Amniotic epithelial cell (primary cell): Measurements from ENCODE around the gene FAM53A.
"Not testable (repeated sequence)": the region's sequence is repeated elsewhere in the genome, so short reads cannot be mapped to it uniquely, and the experiment has no call there.

Source experiments
- DNase-seq: peaks from one replicate; pipeline ENCODE4 v3.0.0-alpha.2; 2010; ENCODE audit warnings: low read depth

The FAM53A gene

GRCh38 chr4:1607436-1608195, 76.5 kb downstream of the FAM53A start:
- not testable (repeated sequence) for DNase-seq

GRCh38 chr4:1604706-1605205, 79.4 kb downstream of the FAM53A start:
- no peak for DNase-seq

- DNase-seq, result no peak
Measured at GRCh38 chr4:1604181-1604705, 79.9 kb downstream of the FAM53A start.

DNA sequence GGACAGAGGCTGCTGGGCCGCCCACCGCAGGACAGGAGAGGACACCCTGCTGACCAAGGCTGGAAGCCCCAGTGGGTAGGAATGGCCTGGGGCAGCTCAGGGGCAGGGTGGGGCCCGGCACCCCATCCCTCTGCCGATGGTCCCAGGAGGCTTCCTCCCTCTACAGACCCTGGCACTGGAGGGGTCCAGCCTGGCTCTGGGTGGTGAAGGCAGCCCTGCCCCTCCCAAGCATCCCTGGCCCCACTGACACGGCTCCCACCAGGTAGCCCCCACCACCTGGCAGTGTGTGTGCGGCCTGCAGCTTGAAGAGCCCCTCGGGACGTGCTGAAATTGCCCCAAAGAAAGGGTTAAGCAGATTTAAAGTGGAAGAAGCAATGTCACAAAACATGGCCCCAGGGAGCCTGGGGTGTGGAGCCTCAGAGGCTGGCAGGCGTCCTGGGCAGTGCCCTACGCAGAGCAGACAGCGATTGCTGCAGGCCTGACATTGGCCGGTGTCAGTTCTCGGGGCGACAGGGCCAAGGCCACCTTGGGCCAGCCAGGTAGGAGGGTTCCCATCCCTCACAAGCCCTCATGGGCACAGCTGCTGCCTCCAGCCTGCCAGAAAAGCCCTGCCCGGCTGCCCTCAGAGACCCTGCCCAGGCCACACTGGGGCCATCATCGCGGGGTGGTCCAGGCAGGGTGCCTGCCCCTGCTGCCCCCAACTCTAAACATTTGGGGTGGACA, 80.5 kb downstream of the FAM53A start:
- DNase-seq, result no peak

- DNase-seq, result no peak
Measured at GRCh38 chr4:1602655-1603412, 81.3 kb downstream of the FAM53A start.

DNA sequence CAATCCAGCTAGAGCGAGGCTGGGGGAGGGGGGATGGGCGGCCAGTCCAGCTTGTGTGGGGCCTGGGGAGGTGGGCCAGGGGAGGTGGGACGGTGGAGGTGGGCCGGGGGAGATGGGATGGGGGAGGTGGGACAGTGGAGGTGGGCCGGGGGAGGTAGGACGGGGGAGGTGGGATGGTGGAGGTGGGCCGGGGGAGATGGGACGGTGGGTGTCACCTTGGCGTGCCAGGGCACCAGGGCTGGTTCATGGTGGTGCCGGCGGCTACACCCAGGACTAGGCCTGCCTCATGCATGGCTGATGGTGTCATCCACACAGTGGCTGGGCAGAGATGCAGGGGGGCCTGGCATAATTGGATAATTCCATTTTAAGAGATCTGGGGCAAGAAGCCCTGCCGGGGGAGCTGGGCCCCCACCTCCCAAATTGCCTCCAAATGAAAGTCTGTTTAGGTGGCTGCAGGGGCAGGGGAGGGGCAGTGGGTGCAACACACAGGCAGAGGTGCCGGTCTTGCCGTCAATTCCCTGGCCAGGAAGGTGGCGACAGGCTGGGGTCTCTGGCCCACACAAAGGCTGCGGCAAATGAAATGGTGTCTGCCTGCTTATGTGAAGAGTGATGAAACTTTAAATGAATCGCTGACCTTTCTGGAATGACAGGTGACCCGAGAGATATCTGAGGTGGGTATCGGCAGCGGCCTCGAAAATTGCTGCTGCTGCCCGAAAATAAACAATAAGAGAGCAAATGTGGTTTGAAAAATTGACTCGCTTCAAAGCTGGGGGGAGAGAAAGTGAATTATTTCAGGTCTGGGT, 82.1 kb downstream of the FAM53A start:
- no peak for DNase-seq

GRCh38 chr4:1601533-1601835, 82.6 kb downstream of the FAM53A start:
- no peak for DNase-seq

DNA sequence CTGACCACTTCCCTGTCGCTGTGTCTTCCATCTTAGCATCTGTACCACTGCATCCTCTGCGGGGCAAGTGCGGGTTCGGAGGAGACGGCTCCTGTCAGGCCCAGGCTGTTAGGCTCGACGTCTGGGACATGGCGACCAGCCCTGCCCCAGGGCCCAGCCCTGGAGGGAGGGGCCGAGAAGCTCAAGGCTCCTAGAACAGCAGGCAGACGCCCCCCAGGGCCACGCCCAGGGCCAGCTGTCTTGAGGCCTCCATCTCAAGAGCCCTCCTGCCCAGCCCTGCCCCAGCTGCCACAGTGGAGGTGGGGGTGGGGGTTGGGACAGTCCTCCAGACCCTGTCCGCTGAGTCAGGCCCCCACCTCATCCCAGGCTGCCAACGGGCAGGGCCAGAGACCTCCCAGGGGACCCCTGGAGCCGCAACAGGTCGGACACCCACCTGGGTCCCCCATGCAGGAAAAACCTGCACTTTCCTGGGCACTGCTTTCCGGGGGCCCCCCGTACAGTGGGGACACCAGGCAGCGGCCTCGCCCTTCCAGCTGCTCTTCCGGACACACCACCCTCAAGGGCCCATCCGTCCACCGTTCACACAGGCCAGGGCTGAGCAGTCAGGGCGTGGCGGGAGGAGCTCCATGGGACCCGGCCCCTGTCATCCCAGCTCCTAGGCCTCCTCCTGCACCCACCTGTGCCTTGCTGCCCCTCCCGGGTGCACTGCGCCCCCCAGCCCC, 83.1 kb downstream of the FAM53A start:
- no peak for DNase-seq

GRCh38 chr4:1600211-1600780, 83.8 kb downstream of the FAM53A start:
- DNase-seq, result no peak

DNA sequence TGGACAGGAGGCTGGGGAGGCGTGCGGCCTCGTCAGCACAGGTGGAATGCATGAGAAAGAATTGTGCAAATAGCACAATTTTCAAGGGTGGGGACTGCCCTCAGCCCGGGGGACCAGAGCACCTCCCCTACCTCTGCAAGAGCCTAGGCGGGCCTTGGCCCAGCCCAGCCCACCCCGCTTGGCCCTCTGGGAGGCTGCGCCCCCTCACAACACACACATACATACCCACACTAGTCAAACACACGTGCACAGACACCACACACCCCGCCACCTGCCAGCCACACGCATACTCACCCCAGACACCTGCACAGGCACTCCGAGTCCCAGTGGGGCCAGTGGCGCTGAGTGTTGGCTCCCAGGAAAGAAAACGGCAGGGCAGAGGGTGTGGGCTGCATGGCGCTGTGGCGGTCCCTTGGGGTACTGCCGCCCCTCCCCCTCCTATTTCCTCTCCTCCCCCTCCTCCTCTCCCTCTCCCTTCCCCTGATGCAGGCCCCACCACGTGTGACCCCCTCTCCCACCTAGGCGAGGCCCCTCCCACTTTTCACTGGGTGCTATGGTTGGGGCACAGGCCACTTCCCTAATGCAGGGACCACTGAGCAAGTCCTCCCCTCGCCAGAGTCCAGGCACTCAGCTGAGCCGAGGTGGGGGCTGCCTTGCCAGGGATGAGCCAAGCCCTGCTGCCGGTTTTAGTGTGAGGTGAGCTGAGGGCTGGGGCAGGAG, 84.5 kb downstream of the FAM53A start:
- DNase-seq, result no peak

DNA sequence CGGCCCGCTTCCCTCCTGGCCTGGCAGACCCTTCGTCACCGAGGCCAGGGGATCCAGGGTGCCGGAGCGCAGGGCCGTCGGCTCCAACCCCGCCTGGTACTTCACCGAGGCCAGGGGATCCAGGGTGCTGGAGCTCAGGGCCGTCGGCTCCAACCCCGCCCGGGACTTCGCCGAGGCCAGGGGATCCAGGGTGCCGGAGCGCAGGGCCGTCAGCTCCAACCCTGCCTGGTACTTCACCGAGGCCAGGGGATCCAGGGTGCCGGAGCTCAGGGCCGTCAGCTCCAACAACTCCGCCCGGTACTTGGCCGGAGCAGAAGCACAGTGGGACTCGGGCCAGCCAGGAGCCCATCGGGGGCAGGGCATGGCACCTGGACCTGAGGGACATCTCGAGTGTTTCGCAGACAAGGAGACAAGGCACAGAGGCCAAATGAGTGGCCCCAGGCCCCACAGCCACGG, 85.1 kb downstream of the FAM53A start:
- DNase-seq, result no peak

DNA sequence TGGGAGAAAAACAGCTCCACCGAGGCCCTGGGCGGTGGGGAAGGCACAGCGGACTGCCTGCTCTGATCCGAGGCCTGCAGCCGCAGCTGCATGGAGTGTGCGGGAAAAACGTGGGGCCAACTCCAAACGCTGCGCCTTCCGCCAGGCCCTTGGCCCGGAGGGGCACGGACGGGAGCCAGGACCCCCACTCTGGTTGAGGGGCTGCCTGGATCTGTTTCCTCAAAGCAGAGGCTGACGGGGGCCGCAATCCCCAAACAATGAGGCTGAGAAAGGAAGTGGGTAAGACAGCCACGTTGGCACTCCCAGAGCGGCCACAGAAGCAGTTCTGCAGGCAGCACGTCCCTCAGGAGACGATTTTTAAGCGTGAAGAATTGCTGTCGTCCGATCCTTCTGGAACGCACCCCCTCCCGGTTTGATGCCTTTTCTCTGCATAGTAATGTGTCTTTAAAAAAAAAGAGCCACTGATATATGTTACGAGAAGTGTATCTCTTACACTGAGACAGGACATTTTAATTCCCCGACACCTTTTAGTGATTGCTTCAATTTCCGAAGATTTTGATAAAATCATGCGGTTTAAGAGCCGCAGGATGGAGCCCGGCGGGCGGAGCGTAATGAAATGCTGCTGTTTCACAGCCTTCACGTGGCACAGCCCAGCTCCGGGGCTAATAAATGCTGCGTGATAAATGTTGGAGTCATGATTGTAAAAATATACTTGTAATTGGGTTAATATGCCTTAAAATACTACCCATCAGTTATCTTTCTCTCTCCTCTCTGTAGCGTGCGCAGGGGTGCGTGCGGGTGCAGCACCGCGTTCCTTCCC, 85.7 kb downstream of the FAM53A start:
- DNase-seq, result no peak

DNA sequence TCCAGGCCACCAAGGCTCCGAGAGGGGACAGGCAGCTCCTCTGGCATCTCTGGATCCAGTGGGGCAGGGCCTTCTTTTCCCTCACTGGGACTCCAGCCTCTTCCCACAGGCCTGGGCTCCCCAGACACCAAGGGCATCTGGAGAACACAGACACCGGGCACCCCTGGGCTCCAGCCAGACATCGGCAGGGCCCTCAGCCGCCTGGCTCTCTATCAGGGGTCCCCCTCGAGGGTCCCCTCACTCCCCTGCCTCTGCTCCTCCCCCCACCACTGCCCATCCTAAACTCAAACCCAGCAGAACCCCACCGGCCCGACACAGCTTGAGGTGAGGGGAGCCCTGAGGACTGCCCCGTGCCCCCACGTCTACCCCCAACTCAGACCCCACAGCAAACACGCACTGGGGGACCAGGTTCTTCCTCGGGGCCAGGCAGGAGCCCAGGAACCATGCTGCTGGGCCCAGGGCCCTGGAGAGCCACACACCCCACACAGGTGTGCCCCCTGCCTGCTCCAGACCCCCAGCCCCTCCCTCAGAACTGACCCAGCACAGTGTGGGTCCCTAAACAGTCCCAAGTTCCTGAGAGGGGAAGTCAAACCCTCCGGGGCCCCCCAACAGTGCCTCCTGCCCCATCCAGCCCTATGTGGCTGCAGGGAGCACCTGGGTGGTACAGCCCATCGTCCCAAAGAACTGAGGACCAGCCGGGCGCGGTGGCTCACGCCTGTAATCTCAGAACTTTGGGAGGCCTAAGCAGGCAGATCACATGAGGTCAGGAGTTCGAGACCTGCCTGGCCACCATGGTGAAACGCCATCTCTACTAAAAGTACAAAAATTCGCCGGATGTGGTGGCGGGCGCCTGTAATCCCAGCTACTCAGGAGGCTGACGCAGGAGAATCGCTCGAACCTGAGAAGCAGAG, 86.8 kb downstream of the FAM53A start:
- DNase-seq, result no peak

DNA sequence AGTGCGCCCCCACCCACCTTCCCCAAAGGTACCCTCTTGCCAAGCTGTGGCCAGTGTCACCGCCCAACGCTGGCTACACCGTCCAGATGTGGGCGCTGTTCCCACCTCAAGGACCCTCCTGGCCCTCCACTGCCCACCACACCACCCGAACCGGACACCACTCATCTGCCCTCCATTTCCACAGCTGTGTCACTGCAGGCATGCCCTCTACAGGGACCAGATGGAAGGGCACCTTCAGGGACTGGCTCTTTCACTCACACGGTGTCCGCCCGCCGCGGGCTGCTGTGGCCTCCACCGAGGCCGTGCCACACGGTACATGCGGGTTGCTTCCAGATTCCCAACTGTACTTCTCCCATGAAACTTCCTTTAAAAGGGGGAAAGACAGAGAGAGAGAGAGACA, 87.7 kb downstream of the FAM53A start:
- no peak for DNase-seq

DNA sequence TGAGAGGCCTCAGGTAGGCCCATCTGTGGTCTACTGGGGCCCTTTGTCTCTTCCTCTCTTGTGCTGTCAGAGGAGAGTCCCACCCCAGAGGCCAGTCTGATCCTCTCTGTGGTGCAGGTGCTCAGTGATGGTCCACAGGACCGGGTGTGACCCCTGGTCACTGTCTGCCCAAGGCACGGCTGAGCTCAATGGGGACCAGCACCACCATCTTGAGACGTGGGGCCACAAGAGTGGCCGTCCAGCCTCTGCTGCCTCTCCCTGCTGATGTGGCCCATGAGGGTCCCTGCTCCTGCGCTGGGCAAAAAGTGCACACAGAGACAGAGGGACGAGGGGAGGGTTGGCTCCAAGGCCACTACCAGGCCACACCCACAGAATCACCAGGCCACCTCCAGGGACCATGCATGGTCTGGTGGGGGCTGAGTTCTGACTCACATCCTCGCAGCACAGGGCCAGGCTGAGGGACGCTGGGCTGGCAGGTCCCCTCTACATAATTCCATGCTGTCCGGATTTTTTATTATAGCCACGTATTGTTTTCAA, 88.3 kb downstream of the FAM53A start:
- DNase-seq, result no peak

DNA sequence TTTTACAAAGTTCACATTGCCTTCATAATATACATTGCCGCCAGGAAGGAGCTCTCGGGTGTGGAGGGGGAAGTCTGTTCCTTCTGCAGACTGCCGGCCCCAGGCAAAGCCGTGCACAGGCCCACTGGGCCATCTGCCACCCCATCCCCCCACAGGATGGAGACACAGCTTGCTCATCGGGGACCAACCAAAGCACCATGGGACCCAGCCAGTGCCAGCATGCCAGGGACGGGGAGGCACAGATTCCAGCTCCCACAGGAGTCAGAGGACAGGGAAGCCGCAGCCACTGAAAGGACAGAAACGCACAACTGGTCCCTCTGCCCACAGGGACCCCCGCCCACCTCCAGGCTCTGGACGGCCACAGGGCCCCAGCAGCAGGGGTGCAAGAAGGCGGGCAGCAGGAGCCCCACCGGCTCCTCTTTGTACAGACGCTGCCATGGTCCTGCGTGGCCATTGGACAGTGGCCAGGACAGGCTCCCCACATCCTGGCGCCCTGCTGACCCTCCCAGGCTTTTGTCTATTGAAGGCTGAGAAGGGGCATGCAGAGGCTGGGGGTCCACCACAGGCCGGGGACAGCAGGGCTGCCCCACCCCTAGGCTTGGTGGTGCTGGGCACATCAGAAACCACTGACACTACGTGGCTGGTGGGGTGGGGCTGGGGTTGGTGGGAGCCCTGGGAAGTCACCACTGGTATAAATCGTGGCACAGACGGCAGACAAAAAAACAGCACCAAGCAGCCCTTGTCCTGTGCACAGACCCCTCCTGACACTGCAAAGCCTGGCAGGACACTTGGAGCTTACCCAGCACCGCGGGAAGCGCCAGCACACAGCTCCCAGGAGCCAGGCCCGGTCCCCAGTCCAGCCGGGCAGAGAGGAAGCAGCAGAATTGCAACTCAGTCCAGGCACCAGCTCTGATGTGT, 89.0 kb downstream of the FAM53A start:
- no peak for DNase-seq

DNA sequence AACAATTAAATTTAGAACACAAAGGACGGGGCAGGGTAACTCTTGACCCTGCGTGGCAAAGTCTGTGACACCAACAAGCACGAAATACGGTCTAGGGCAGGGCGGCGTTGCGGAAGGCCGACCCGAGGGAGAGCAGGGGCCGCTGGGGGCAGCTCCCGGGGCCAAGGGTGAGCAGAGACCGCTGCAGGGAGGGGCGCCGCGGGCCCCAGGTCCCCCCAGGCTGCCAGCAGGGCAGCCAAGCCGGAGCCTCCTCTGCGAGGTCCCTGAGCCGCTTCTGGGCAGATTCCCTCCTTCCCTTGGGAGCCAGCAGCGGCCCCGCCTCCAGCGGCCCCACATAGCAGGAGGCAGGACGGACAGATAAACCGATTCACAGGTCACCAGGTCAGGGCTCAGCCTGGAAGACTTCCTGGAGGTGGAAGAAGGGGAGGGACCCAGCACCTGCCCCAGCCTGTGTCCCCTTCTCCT, 90.2 kb downstream of the FAM53A start:
- no peak for DNase-seq
